Measurements from ENCODE around the gene SHQ1. TPM values are rescaled to one million over a fixed set of nuclear protein-coding genes. Genes with fewer than 3 reads are reported as not detected.

SHQ1 gene
- total RNA-seq, 3 donors from 2014 or later = 9.6 to 19.3 (median 17.4) TPM

DNA sequence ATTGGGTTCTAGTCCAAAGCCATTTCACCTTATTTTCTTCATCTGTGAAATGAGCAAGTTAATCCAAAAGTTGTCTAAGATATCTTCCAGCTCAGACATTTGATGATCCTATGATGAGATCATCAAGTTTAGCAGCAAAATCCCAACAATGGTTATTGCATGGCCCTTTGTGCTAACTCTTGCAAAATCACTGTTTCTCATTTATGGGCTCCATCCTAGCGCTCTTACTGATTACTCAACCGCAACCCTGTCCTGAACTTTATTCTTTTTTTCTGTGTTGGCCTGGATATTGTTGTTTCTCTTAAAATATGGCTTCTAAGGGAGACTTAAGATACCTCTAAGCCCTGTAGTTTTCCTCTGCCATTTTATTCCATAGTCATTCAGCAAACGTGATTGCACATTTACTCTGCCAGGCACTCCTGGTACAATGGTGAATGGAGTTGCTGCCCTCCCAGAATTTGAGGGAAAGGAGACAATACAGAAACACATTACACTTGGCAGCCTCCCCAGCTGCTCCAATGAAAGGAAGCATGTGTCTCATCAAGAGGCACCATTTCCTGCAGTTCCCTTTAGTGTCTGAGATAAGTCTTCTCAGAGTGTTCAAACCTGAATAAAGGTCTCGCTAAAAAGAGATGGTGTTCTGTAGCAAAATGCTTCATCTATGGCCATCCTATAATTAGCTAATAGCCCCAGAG lies 44.0 kb upstream of the SHQ1 start:
- Histone ChIP-seq H3K4me3 (peak overlapping the region in 1 of 3 donors; percentile 9), H3K36me3 (no peaks in the 10 kb centered on the region), H3K27me3 (no peaks in the 10 kb centered on the region), H3K27ac (peak overlapping the region; percentile 81), H3K9me3 (no peaks in the 10 kb centered on the region), H3K4me1 (peaks cover 8 to 11% of the 10 kb centered on the region in 2 donors)
- TF ChIP-seq, protein P1, sequence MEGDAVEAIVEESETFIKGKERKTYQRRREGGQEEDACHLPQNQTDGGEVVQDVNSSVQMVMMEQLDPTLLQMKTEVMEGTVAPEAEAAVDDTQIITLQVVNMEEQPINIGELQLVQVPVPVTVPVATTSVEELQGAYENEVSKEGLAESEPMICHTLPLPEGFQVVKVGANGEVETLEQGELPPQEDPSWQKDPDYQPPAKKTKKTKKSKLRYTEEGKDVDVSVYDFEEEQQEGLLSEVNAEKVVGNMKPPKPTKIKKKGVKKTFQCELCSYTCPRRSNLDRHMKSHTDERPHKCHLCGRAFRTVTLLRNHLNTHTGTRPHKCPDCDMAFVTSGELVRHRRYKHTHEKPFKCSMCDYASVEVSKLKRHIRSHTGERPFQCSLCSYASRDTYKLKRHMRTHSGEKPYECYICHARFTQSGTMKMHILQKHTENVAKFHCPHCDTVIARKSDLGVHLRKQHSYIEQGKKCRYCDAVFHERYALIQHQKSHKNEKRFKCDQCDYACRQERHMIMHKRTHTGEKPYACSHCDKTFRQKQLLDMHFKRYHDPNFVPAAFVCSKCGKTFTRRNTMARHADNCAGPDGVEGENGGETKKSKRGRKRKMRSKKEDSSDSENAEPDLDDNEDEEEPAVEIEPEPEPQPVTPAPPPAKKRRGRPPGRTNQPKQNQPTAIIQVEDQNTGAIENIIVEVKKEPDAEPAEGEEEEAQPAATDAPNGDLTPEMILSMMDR (IDR thresholded peaks at IDR 0.05) = no peak
- peak in 2 of 3 donors; percentile 31 to 73 for TF ChIP-seq POLR2AphosphoS5 (IDR thresholded peaks at IDR 0.05)
- intact Hi-C loops (cut with DNase I; ENCODE audit: low total_unique reads) = no loop called here
- no peak for DNase-seq (ENCODE audit: low spot score in 2 of 2)

DNA sequence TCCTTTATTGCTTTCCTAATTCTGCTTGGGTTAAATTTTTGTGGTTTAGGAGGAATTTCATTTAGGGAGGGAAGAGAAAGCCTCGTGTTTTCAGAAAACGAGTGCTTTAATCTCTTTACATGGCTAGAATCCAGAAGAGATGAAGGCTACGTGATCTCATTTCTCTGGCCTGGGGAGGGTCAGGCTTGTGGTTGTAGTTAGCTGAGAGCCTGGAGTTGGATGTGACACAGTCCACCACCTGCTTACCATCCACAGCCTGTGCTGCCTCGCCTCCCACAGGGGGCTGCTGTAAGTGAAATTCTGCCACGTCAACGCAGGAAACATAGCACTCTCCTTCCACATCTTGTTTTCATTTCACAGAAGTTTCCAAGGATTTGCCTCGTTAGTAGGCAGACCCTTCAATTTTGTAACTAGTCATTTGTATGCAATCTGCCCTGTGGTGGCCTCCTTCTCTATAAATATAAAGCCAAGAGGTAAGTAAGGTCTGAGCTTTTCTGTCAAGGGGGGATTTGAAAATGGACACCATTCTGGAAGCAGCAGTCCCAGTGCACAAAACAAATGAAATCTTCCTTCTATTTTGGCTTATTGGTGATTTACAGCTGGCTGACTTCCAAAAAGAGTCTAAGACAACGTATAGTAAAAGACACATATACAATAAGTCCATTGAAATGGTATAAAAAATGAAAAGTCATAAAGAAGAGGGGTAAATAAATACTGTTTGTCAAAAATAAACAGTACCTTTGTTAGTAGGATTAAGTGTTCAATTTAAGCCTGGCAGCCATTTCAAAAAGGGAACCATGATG lies 43.0 kb upstream of the SHQ1 start:
- intact Hi-C loops (cut with DNase I; ENCODE audit: low total_unique reads) = no loop called here
- Histone ChIP-seq H3K27ac (peak overlapping the region; percentile 81), H3K27me3 (no peaks in the 10 kb centered on the region), H3K9me3 (no peaks in the 10 kb centered on the region), H3K36me3 (no peaks in the 10 kb centered on the region), H3K4me3 (peak overlapping the region in 1 of 3 donors; percentile 23), H3K4me1 (peaks cover 11 to 13% of the 10 kb centered on the region in 2 donors)
- peak in 1 of 2 donors; percentile 38 for DNase-seq (ENCODE audit: low spot score in 2 of 2)
- TF ChIP-seq, protein P1 (IDR thresholded peaks at IDR 0.05) = no peak
- peak in 2 of 3 donors; percentile 33 to 38 for TF ChIP-seq POLR2AphosphoS5 (IDR thresholded peaks at IDR 0.05)

DNA sequence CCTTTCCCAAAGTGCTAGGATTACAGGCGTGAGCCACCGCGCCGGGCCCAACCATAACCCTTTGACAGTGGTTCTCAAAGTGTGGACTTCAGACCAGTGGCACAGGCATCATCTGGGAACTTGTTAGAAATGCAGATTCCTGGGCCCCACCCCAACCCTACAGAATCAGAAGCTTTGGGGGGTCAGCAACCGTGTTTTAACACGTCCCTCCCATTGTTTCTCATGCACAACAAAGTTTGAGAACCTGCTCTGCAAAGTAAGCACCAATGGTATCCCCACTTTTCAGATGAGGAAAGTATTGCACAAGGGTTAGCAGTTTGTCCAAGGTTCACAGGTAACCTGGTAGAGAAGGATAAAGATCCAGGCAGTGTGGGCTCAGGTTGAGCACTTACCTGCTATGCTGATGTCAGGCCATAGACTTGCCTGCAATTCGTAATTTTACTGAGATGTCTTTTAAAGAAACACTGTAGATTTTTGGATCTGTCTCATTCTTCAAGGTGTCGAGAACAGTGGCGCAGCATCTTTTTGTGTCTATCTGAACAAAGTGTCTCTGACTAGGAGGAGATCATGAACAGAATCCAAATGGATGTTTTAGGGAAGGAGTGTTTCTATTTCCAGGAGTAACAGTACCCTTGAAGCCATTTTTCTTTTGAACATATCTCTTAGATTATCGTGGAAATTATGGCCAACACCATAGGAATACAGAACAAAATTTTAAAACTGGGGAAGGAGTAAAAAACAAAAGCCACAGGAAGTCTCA lies 42.1 kb upstream of the SHQ1 start:
- H3K27ac ChIP-seq = peak overlapping the region; percentile 81
- no peaks in the 10 kb centered on the region for H3K9me3 ChIP-seq
- peaks cover 11 to 13% of the 10 kb centered on the region in 2 donors for H3K4me1 ChIP-seq
- peak overlapping the region in 2 of 3 donors; percentile 23 to 62 for H3K4me3 ChIP-seq
- TF ChIP-seq POLR2A (IDR thresholded peaks at IDR 0.05) (no peak), POLR2AphosphoS5 (IDR thresholded peaks at IDR 0.05) (no peak)
- TF ChIP-seq, protein P1 (IDR thresholded peaks at IDR 0.05) = no peak
- DNase-seq (ENCODE audit: low spot score in 2 of 2) = no peak
- no peaks in the 10 kb centered on the region for H3K27me3 ChIP-seq
- intact Hi-C loops (cut with DNase I; ENCODE audit: low total_unique reads) = no loop called here
- no peaks in the 10 kb centered on the region for H3K36me3 ChIP-seq

DNA sequence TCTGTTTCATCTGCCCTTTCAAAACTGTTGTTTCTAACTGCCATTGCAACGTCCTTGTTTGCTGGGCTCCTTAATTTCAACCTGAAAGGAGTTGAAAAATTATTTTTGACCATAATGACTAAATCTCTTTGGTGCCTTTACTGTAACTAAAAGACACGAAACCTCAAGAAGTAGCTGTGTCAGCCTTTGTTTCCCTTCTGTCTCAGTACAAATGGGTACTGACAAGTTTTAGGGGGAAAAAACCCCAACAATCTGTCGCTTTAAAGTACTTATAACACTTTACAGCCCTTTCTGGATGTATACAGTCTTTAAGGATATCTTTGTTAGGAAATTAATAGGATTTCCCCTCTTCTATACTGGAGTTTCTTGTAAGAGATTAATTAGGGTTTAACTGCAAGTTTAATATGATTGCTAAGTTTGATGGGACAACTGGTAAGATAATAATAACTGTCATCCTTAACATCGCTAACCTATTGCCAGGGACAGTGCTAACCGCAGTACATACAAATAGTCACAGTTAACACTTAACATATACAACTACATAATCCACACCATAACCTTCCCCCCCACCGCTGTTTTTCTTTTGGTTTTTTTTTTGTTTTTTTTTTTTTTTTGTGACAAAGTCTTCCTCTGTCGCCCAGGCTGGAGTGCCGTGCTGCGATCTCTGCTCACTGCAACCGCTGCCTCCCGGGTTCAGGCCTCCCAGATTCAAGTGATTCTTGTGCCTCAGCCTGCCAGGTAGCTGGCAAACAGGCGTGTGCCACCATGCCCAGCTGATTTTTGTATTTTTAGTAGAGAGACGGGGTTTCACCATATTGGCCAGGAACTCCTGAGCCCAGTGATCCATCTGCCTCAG lies 41.3 kb upstream of the SHQ1 start:
- DNase-seq (ENCODE audit: low spot score in 2 of 2) = no peak
- intact Hi-C loops (cut with DNase I; ENCODE audit: low total_unique reads) = no loop called here

More for the DNA sequence above, 41.3 kb upstream of the SHQ1 start:
- H3K4me3 ChIP-seq = peak overlapping the region; percentile 46 to 74 (median 62)
- peak overlapping the region; percentile 81 to 88 for H3K27ac ChIP-seq
- TF ChIP-seq, protein P1 (IDR thresholded peaks at IDR 0.05) = no peak
- no peaks in the 10 kb centered on the region for H3K27me3 ChIP-seq
- peaks cover 11 to 13% of the 10 kb centered on the region in 2 donors for H3K4me1 ChIP-seq
- no peaks in the 10 kb centered on the region for H3K9me3 ChIP-seq
- no peaks in the 10 kb centered on the region for H3K36me3 ChIP-seq
